NCI-H1048 (cell line): ENCODE data around the gene PITX2.
A peak's percentile ranks its signal among the peaks of the same experiment; 100 is the strongest.

ENCODE experiments used
- DNase-seq: peaks from one replicate; lab custom pipeline; 2025; lab: John Stamatoyannopoulos, UW

Gene PITX2

GRCh38 chr4:110622841-110623717 is at the start of gene PITX2:
Gene PITX2 (minus strand): TSS chr4:110623077. CDS start chr4:110622460, 617 bp downstream.
- peak; percentile 93 for DNase-seq

GRCh38 chr4:110671679-110672078 is 48.8 kb upstream of the PITX2 start:
- no peak for DNase-seq

- no peak for DNase-seq
Observed at GRCh38 chr4:110669663-110670062, 46.8 kb upstream of the PITX2 start.

GRCh38 chr4:110668463-110669235 is 45.8 kb upstream of the PITX2 start:
- no peak for DNase-seq

- no peak for DNase-seq
Observed at GRCh38 chr4:110667670-110668069, 44.8 kb upstream of the PITX2 start.

GRCh38 chr4:110666030-110666429 is 43.2 kb upstream of the PITX2 start:
- DNase-seq = no peak

- DNase-seq = no peak
Observed at GRCh38 chr4:110663738-110664444, 41.0 kb upstream of the PITX2 start.

- no peak for DNase-seq
Observed at GRCh38 chr4:110663206-110663605, 40.3 kb upstream of the PITX2 start.

GRCh38 chr4:110660755-110661154 is 37.9 kb upstream of the PITX2 start:
- no peak for DNase-seq

GRCh38 chr4:110654254-110654635 is 31.4 kb upstream of the PITX2 start:
- DNase-seq = no peak

- no peak for DNase-seq
Observed at GRCh38 chr4:110653321-110654253, 30.7 kb upstream of the PITX2 start.

GRCh38 chr4:110644008-110644407 is 21.1 kb upstream of the PITX2 start:
- DNase-seq = no peak

- no peak for DNase-seq
Observed at GRCh38 chr4:110643096-110643495, 20.2 kb upstream of the PITX2 start.

GRCh38 chr4:110641218-110641617 is 18.3 kb upstream of the PITX2 start:
- no peak for DNase-seq

- no peak for DNase-seq
Observed at GRCh38 chr4:110640576-110640975, 17.7 kb upstream of the PITX2 start.

GRCh38 chr4:110639207-110640090 is 16.6 kb upstream of the PITX2 start:
- DNase-seq = no peak

- no peak for DNase-seq
Observed at GRCh38 chr4:110638089-110638746, 15.3 kb upstream of the PITX2 start.

- DNase-seq = no peak
Observed at GRCh38 chr4:110637408-110638088, 14.7 kb upstream of the PITX2 start.
